HG02642 (cell line): ENCODE measurements around the gene MINDY4.

ENCODE experiments used
- ATAC-seq: cut with Tn5 transposase; IDR thresholded peaks from one replicate; pipeline ENCODE4 v1.9.1; 2021; ENCODE audit warnings: mild to moderate bottlenecking; ENCODE audit not compliant: unreplicated experiment, poor library complexity

MINDY4 gene

GRCh38 chr7:30923009-30923773 is 152.0 kb downstream of the MINDY4 start:
- ATAC-seq: no peak

GRCh38 chr7:30923774-30924413 is 152.7 kb downstream of the MINDY4 start:
- ATAC-seq: no peak

- no peak for ATAC-seq
Measured at GRCh38 chr7:30924624-30925023, 153.4 kb downstream of the MINDY4 start.

GRCh38 chr7:30925117-30925516 is 153.9 kb downstream of the MINDY4 start:
- no peak for ATAC-seq

- ATAC-seq: no peak
Measured at GRCh38 chr7:30925913-30926312, 154.7 kb downstream of the MINDY4 start.

- ATAC-seq: no peak
Measured at GRCh38 chr7:30926313-30926712, 155.1 kb downstream of the MINDY4 start.

GRCh38 chr7:30927040-30927439 is 155.8 kb downstream of the MINDY4 start:
- ATAC-seq: no peak

- no peak for ATAC-seq
Measured at GRCh38 chr7:30927559-30927958, 156.3 kb downstream of the MINDY4 start.

- no peak for ATAC-seq
Measured at GRCh38 chr7:30928254-30928872, 157.1 kb downstream of the MINDY4 start.

GRCh38 chr7:30929686-30930085 is 158.5 kb downstream of the MINDY4 start:
- ATAC-seq: no peak

GRCh38 chr7:30930621-30931020 is 159.4 kb downstream of the MINDY4 start:
- no peak for ATAC-seq

GRCh38 chr7:30931161-30931928 is 160.1 kb downstream of the MINDY4 start:
- ATAC-seq: no peak

- no peak for ATAC-seq
Measured at GRCh38 chr7:30931929-30932540, 160.8 kb downstream of the MINDY4 start.

GRCh38 chr7:30932562-30932961 is 161.3 kb downstream of the MINDY4 start:
- ATAC-seq: no peak

- ATAC-seq: no peak
Measured at GRCh38 chr7:30933124-30933974, 162.1 kb downstream of the MINDY4 start.

GRCh38 chr7:30934225-30934624 is 163.0 kb downstream of the MINDY4 start:
- ATAC-seq: no peak

GRCh38 chr7:30934732-30935568 is 163.7 kb downstream of the MINDY4 start:
- no peak for ATAC-seq

GRCh38 chr7:30935569-30935877 is 164.3 kb downstream of the MINDY4 start:
- ATAC-seq: no peak
